OCI-LY1 (cell line): Measurements from ENCODE around the gene PRR5.

Experiments
- H2AFZ ChIP-seq: fragments of 200-600 bp; sonication (generic), shearing (Covaris generic); 2 replicates; pipeline ENCODE4 v1.6.0; 2014; ENCODE audit warnings: antibody characterized with exemption, mild to moderate bottlenecking, low read length
- H3F3A ChIP-seq: fragments of 200-600 bp; sonication (generic), shearing (Covaris generic); 2 replicates; pipeline ENCODE4 v1.6.0; 2014; ENCODE audit warnings: mild to moderate bottlenecking, antibody characterized with exemption, low read length, moderate library complexity; ENCODE audit not compliant: insufficient read depth
- H3K27ac ChIP-seq: fragments of 200-600 bp; sonication (generic); 2 replicates; pipeline ENCODE4 v1.5.1; 2014; ENCODE audit warnings: low read length, mixed run types, mild to moderate bottlenecking, low read depth; ENCODE audit not compliant: poor library complexity, severe bottlenecking
- H3K27me3 ChIP-seq: fragments of 200-600 bp; sonication (generic); 2 replicates; pipeline ENCODE4 v1.6.0; 2014; ENCODE audit warnings: antibody characterized with exemption, mild to moderate bottlenecking, low read length, moderate library complexity; ENCODE audit not compliant: insufficient read depth
- H3K36me3 ChIP-seq: fragments of 200-600 bp; sonication (generic); 2 replicates; pipeline ENCODE4 v1.6.1; 2014; ENCODE audit warnings: mild to moderate bottlenecking, antibody characterized with exemption, low read length, moderate library complexity, mixed read lengths; ENCODE audit not compliant: insufficient read depth
- H3K4me1 ChIP-seq: fragments of 200-600 bp; sonication (generic); 2 replicates; pipeline ENCODE4 v1.5.1; 2014; ENCODE audit warnings: mild to moderate bottlenecking, low read length, moderate library complexity; ENCODE audit not compliant: insufficient read depth, severe bottlenecking
- H3K4me2 ChIP-seq: fragments of 200-600 bp; sonication (generic), shearing (Covaris generic); 2 replicates; pipeline ENCODE4 v1.6.1; 2014; ENCODE audit warnings: low read length
- H3K4me3 ChIP-seq: fragments of 200-600 bp; sonication (generic); 2 replicates; pipeline ENCODE4 v1.5.1; 2014; ENCODE audit warnings: low read length, low read depth, mild to moderate bottlenecking, mixed read lengths; ENCODE audit not compliant: poor library complexity, severe bottlenecking
- H3K79me2 ChIP-seq: fragments of 200-600 bp; shearing (Covaris generic); 2 replicates; pipeline ENCODE4 v1.6.1; 2016; ENCODE audit warnings: mixed run types, low read length, mixed read lengths; ENCODE audit not compliant: insufficient read depth
- H3K9ac ChIP-seq: fragments of 200-600 bp; sonication (generic), shearing (Covaris generic); 2 replicates; pipeline ENCODE4 v1.6.1; 2014; ENCODE audit warnings: mild to moderate bottlenecking, low read length, mixed read lengths
- H3K9me2 ChIP-seq: fragments of 200-600 bp; sonication (generic), shearing (Covaris generic); 2 replicates; pipeline ENCODE4 v1.6.1; 2014; ENCODE audit warnings: low read depth, mild to moderate bottlenecking, low read length, mixed read lengths
- H3K9me3 ChIP-seq: fragments of 200-600 bp; shearing (Covaris generic); 2 replicates; pipeline ENCODE4 v1.6.1; 2014; ENCODE audit warnings: low read length, mixed read lengths
- H4K20me1 ChIP-seq: fragments of 200-600 bp; sonication (generic), shearing (Covaris generic); 2 replicates; pipeline ENCODE4 v1.6.0; 2016; ENCODE audit warnings: mild to moderate bottlenecking, low read length; ENCODE audit not compliant: insufficient read depth
- CTCF ChIP-seq: fragments of 200-600 bp; sonication (generic), shearing (Covaris generic); IDR thresholded peaks from 2 replicates; pipeline ENCODE4 v1.5.1; 2017; ENCODE audit warnings: mild to moderate bottlenecking, antibody characterized with exemption, low read length, moderate library complexity, mixed read lengths
- EZH2 ChIP-seq: fragments of 200-600 bp; sonication (generic), shearing (Covaris generic); IDR thresholded peaks from 2 replicates; pipeline ENCODE4 v1.8.0; 2017; ENCODE audit warnings: borderline replicate concordance, mixed run types, mild to moderate bottlenecking, antibody characterized with exemption, low read length, moderate library complexity, mixed read lengths

PRR5 gene

GRCh38 chr22:44724416-44724815 lies 22.4 kb downstream of the PRR5 start:
- Histone ChIP-seq H2AFZ (no peak overlapping the region), H3K4me1 (no peaks in the 10 kb centered on the region), H3F3A (no peaks in the 10 kb centered on the region), H3K9me2 (no peaks in the 10 kb centered on the region), H3K4me2 (no peak overlapping the region), H4K20me1 (no peaks in the 10 kb centered on the region), H3K27me3 (no peaks in the 10 kb centered on the region; the same call in 1 of the 2 replicates), H3K9me3 (no peaks in the 10 kb centered on the region), H3K9ac (no peak overlapping the region), H3K36me3 (no peaks in the 10 kb centered on the region), H3K4me3 (no peak overlapping the region), H3K27ac (no peak overlapping the region), H3K79me2 (no peaks in the 10 kb centered on the region)
- TF ChIP-seq CTCF: no peak
- TF ChIP-seq EZH2: no peak

- no peaks in the 10 kb centered on the region for H3K79me2 ChIP-seq
- no peaks in the 10 kb centered on the region for H4K20me1 ChIP-seq
- no peaks in the 10 kb centered on the region for H3K36me3 ChIP-seq
- TF ChIP-seq CTCF: no peak
- TF ChIP-seq EZH2: no peak
- no peaks in the 10 kb centered on the region; the same call in 1 of the 2 replicates for H3K27me3 ChIP-seq
- H3K9me3 ChIP-seq: no peaks in the 10 kb centered on the region
- no peak overlapping the region for H3K4me2 ChIP-seq
- no peak overlapping the region for H3K4me3 ChIP-seq
- H3K9ac ChIP-seq: no peak overlapping the region
- H3K9me2 ChIP-seq: no peaks in the 10 kb centered on the region
- no peak overlapping the region for H3K27ac ChIP-seq
- H2AFZ ChIP-seq: no peak overlapping the region
- H3F3A ChIP-seq: no peaks in the 10 kb centered on the region
- H3K4me1 ChIP-seq: no peaks in the 10 kb centered on the region
Observed at GRCh38 chr22:44724859-44725258, 22.9 kb downstream of the PRR5 start.

- no peaks in the 10 kb centered on the region for H4K20me1 ChIP-seq
- no peaks in the 10 kb centered on the region for H3K36me3 ChIP-seq
- H2AFZ ChIP-seq: no peak overlapping the region
- no peaks in the 10 kb centered on the region for H3F3A ChIP-seq
- H3K4me3 ChIP-seq: no peak overlapping the region
- no peak overlapping the region for H3K4me2 ChIP-seq
- no peaks in the 10 kb centered on the region for H3K9me2 ChIP-seq
- no peaks in the 10 kb centered on the region; the same call in 1 of the 2 replicates for H3K27me3 ChIP-seq
- no peaks in the 10 kb centered on the region for H3K79me2 ChIP-seq
- H3K27ac ChIP-seq: no peak overlapping the region
- no peaks in the 10 kb centered on the region for H3K4me1 ChIP-seq
- no peak for TF ChIP-seq EZH2
- no peak for TF ChIP-seq CTCF
- H3K9ac ChIP-seq: no peak overlapping the region
- H3K9me3 ChIP-seq: no peaks in the 10 kb centered on the region
Observed at GRCh38 chr22:44726439-44726838, 24.4 kb downstream of the PRR5 start.
